NCI-H82 (cell line): ENCODE results near the gene MEIS2.

Experiments used
- DNase-seq: peaks from one replicate; lab custom pipeline; 2025; lab: John Stamatoyannopoulos, UW

MEIS2 gene

DNA sequence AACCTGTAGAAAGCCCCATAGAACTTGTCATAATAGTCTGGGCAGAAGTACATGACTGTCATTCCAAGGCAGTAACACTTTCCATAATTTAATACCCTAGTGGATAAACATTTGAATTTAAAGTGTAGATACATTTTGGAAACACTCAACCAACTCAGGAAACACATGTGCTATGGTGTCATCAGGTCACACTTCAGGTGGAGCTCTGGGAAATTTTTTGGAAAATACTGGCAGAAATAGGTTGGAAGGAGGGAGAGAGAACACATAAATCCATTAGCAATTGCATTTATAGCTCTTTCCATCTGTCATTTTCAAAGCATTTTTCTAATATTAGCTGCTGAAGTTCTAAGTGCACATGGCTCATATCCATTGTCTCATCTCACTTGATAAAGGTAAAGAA lies 135.7 kb downstream of the MEIS2 start:
- no peak for DNase-seq

- DNase-seq = no peak
Measured at GRCh38 chr15:36961956-36962355, 138.4 kb downstream of the MEIS2 start.

- DNase-seq = no peak
Measured at GRCh38 chr15:36960947-36961227, 139.5 kb downstream of the MEIS2 start.

- DNase-seq = no peak
Measured at GRCh38 chr15:36960179-36960946, 140.0 kb downstream of the MEIS2 start.

- DNase-seq = peak; percentile 6
Measured at GRCh38 chr15:36959746-36960145, 140.6 kb downstream of the MEIS2 start.

DNA sequence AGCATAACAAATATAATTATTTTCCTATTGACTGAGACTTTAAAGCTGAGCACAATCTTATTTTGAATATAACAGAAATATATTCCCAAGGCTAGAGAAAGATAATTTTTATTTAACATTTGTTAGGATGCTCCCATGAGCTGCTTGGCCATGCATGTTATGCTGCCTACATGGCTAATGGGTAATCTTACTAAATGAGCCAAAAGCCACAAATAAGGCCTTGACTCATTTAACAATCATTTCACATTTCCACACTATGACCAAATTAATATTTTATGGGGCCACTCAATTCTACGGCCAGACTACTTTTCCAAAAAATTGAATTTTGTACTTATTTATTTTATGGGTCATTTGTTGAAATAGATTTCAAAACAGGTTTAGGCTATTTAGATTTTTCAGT lies 141.7 kb downstream of the MEIS2 start:
- DNase-seq = no peak

DNA sequence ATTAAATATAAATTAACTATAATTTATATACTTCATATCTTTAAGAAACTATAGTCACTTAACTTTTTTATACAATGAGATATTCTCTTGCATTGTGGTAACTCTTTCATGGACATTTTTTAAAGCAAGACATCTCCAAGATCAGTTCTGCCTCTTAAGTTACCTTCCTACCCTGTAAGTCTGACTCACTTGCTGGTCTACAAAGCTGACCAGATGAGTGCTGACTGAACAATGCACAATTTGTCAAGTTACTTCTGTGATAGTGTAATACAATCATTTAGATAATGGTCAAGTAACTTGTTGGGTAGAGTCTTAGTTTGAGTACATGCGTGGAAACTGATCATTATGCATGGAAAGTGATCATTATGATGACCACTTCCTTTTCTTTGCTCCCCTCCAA lies 145.9 kb downstream of the MEIS2 start:
- no peak for DNase-seq

DNA sequence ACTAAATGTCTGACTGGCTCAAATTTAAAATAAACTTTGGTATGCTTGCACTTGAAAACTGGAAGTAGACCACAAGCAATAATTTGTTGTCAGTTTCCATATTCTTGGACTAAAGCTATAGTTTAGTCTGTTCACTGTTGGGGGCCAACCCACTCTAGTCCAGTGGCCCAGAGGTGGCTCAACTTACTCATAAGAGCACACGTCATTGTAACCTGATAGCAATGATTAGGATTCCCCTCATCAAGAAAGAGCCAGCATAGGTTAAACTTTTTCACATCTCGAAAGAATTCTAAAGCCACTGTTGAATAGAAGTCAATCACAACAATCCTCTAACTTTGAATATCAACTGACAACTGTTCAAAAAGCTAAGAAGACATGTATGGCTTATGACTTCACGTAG lies 147.0 kb downstream of the MEIS2 start:
- DNase-seq = no peak

GRCh38 chr15:36951731-36952247 lies 148.6 kb downstream of the MEIS2 start:
- DNase-seq = no peak

DNA sequence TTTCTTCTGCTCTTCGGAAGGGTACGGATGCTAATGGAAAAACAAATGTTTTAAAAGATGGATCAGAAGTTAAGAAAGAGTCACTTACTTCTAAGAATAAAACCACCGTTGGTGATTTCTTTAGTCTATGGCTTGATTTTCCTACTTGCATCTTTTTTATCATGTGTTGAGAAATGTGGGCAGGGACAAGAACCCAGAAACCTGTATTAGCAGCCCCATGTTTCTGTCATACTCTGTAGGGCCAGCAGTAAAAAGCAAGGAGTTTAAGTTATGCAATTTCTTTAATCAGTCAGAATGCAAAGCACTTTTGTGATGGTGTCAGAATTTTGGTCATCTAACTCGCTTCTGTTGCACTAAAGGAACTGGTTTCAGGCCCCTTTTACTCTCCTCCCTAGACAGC lies 150.0 kb downstream of the MEIS2 start:
- DNase-seq = no peak

DNA sequence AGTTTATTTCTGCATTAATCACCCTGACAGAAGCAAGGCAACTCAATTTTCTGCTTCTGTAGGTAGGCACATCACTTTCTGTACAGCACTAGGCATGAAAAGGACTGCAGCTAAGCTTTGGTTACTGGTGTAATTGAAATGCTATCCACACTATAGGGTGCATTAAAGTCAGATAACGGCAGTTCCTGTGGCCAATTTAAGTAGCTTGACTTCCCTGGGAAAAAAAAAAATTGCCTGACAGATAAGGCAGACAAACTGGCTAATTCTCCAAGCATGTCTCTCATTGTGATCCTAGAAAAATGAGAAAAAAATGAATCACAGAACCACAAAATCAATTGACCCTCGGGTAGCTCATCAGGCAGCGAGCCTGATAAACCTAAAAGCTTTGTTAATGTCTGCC lies 151.4 kb downstream of the MEIS2 start:
- no peak for DNase-seq

DNA sequence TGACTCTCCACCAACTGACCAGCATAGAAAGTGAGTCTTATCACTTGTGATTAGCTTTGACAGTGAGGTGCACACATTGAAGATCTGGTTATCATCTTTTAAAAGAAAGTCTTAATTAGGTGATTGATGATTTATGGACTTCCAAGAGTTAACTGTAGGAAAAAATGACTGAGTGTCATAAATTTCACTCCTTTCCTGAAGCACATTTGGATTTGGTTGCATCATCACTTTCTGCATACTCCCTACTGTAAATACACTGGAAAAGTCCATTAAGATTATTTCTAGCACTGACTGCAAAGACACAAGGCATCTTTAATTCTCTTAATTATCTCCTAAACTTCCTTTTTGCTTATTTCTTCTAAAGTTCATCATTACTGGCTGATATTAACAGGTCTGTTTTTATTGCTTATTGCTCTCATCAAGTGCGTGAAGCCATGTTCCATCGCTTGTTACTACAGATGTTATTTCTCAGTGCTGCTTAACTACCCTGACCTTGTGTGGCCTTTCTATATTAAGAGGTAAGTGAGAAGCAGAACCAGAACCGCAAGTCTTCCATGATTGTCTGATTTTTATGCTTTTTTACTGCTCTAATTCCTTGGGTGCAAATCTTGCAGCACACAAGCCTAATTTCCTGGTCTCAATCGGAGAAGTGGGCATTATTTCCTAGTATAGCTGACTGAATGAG lies 153.2 kb downstream of the MEIS2 start:
- no peak for DNase-seq

- DNase-seq = no peak
Measured at GRCh38 chr15:36944442-36944841, 155.9 kb downstream of the MEIS2 start.

DNA sequence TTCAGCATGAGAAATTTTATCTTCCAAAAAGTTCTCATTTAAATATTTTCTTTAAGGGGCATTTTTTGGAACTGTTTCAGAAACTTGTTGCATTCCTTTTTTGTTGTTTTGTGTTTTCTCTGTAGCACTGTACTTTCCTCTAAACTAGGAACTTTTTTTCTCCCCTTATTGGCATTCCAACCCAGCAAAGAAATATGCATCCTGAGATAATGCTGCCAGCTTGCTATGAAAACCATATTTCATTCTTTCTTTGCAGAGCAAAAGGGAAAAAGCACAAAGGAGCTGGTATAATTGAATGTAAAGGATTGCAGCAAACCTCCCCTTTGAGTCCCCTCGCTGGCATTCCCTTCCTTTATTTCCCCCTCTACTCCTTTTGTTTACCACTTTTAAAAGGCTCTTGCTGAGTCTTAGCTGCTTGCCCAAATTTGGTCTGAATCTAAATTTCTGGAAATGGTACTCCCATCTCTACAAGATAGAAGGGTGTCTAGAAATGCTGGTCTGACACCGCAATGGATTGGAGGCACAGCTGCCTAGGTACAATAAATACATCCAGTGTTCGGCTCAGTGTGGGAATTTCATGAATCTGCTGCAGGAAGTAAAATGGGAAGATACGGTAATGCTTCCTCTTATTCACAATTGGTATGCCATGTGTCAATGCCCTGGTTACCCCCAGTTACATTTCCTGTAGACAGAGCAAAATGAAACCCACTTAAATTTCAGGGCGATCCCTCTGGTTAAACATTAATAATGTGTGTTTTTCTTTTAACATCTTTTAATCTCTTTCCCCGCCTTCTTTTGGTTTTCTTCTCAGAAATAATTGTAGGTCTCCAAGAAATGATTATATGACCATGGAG lies 156.6 kb downstream of the MEIS2 start:
- DNase-seq = no peak

- no peak for DNase-seq
Measured at GRCh38 chr15:36942248-36942827, 158.0 kb downstream of the MEIS2 start.

DNA sequence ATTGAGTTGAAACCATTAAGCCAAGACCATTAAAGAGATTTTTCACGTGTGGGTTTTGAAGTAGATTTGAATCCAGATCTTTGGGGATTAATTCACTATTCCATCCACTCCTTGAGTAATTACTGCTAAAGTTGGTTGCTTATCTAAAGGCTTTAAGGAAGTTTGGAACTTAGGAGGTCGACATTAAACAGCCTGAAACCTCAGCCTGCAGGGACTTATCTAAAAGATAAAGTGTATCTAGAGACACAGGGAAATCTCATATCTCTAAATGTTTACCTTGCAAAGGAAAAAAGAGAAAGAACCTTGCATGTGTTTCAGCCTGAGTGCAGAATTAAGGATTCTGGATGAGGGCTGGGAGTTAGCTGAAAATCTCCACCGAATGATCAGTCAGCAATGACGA lies 158.6 kb downstream of the MEIS2 start:
- DNase-seq = no peak

- DNase-seq = no peak
Measured at GRCh38 chr15:36940636-36941260, 159.6 kb downstream of the MEIS2 start.

- DNase-seq = no peak
Measured at GRCh38 chr15:36940219-36940618, 160.1 kb downstream of the MEIS2 start.

DNA sequence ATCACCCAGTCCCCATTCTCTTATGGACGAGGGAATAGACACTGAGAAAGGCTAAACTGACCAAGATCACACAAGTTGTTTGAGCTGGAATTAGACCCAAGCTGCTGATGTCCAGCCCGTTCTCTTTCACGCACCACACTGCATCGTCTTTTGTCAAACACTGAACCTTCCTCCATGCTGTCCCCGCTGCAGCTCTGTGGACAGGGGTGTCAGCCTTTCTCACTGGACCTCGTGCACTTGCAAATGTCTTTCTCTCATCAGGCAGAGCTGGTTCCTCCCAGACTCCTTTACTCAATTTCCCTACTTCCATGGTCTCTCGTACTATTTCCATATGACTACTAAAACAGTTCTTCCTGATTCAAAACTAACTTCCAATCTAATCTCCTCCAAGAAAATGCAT lies 161.6 kb downstream of the MEIS2 start:
- no peak for DNase-seq

GRCh38 chr15:36938131-36938530 lies 162.2 kb downstream of the MEIS2 start:
- no peak for DNase-seq

GRCh38 chr15:36936613-36937012 lies 163.7 kb downstream of the MEIS2 start:
- DNase-seq = no peak
